C1 segment of cervical spinal cord (tissue), 14 donors: ENCODE data around the gene SSX3.
"Not testable (repeated sequence)": the region's sequence is repeated elsewhere in the genome, so short reads cannot be mapped to it uniquely, and the experiment has no call there.

ENCODE experiments used
- DNase-seq, 14 donors: peaks; one replicate each; lab custom pipeline; 2025; lab: John Stamatoyannopoulos, UW

The SSX3 gene, protein sequence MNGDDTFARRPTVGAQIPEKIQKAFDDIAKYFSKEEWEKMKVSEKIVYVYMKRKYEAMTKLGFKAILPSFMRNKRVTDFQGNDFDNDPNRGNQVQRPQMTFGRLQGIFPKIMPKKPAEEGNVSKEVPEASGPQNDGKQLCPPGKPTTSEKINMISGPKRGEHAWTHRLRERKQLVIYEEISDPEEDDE

DNA sequence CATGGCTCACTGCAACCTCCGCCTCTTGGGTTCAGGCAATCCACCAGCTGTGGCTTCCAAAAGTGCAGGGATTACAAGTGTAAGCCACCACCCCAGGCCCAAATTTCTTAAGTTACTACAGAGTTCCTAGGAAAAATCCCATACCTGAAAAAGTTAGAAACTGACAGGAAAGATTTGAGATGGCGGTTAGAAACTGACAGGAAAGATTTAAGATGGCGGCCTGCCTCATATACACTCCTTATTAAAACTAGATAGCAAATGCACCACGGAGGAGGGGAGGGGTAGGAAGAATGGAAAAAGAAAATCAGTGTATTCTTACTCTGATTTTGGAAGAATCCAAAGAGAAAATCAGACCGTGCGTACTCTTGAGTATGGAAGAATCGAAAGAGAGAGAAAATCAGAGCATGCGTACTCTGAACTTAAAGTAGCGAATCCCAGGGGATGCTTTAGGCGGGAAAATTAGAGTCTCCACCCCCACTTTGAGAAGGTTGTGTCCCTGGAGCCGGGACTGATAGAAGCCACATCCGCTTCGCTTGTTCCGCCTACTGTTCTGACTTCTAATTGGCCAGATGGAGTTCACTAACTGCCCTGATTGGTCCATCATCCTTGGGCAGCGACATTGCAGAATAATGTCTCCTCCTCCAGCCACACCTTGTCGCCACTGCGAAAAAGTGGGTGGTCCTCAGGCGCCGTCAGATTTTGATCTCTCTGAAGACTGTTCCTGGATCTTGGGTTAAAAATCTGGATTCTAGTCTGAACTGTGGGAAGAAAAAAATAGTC lies at the start of gene SSX3:
SSX3 (minus strand) TSS at position 389 of the 780 bp plus-strand sequence. CDS start 1,454 bp downstream, outside the sequence.
- DNase-seq: not testable (repeated sequence)

DNA sequence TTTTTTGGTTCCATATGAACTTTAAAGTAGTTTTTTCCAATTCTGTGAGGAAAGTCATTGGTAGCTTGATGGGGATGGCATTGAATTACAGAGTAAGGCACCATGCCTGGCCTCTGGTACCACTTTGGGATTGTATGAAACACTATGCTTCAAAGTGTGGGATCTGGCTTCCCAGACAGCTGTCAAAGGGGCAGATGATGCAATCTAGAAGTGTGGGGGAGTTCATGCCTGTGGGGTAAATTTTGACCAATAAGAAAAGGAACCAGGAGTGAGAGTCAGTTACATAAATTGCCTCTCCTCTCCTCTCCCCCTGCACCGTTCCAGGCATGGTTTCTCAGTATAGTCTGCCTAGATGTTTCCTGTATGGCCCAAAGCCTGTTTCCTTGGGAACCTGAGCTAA lies 41.3 kb upstream of the SSX3 start:
- DNase-seq: not testable (repeated sequence)

DNA sequence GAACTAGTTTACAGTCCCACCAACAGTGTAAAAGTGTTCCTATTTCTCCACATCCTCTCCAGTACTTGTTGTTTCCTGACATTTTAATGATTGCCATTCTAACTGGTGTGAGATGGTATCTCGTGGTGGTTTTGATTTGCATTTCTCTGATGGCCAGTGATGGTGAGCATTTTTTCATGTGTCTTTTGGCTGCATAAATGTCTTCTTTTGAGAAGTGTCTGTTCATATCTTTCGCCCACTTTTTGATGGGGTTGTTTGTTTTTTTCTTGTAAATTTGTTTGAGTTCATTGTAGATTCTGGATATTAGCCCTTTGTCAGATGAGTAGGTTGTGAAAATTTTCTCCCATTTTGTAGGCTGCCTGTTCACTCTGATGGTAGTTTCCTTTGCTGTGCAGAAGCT lies 40.4 kb upstream of the SSX3 start:
- not testable (repeated sequence) for DNase-seq

DNA sequence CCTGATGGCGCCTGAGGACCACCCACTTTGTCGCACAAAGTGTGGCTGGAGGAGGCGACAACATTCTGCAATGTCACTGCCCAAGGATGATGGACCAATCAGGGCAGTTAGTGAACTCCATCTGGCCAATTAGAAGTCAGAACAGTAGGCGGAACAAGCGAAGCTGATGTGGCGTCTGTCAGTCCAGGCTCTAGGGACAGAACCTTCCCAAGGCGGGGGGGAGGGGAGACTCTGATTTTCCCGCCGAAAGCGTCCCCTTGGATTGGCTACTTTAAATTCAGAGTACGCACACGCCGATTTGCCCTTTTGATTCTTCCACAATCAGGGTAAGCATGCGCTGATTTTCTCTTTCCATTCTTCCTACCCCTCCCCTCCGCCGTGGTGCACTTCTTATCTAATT lies 26.7 kb upstream of the SSX3 start, which contains the start of gene SSX4:
SSX4 (plus strand) TSS at position 301 of the 400 bp plus-strand sequence. CDS start 515 bp downstream, outside the sequence.
- not testable (repeated sequence) for DNase-seq

DNA sequence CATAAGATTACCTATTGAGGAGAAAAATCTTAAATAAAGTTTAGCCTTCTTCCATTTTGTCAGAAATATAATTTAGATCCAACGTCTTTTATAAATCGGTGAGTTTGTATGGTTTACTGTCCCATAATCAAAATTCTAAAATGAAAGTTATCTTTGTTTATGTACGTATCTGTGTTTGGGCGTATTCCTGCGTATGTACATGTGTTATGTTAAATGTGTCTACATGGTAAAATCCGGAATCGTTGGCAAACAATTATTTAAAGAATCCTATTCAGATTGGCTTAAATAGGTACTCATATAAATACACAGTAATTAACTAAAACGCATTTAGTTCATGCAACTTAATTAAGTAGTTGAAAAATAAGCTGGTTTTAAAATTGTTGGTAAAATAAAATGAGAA lies 13.9 kb upstream of the SSX3 start:
- not testable (repeated sequence) for DNase-seq

DNA sequence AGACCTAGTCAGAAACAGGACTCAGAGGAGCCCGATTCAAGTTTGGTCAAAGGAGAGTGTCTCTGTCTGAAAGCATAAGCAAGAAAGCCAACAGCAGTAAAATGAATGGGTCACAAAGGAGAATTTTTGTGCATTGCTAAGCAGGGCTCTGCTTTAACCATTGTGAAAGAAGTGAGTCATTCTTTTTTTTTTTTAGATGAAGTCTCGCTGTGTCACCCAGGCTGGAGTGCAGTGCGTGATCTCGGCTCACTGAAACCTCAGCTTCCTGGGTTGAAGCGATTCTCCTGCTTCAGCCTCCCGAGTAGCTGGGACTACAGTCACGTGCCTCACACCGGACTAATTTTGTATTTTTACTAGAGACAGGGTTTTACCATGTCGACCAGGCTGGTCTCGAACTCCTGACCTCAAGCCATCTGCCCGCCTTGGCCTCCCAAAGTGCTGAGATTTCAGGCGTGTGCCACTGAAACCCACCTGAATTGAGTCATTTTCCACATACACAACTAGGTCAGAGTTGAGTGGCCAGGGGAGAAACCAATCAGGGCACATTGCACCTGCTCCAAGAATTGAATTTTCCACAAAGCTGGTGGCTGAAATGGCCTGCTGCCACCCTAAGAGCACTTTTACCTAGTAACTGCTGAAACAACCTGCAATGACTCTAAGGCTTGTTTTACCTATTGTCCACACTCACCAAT lies 11.4 kb upstream of the SSX3 start:
- DNase-seq: not testable (repeated sequence)

DNA sequence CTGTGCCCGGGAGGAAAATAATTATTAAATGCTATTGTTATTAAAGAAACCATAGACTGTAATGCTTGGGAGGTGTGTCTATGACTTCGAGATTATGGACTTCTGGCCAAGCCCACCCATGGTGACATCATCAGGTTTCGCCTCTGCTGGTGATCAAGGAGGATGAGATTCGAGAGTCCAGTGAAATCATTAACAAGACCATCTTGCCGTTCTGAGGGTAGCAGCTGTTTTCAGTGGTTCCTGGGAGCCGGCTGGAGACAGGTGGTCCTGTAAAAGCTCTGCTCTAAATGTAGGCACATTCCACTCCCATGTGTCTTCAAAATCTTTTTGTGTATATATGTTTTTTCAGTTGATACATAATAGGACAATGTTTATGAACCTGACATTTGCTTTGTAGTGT lies 2.8 kb upstream of the SSX3 start:
- not testable (repeated sequence) for DNase-seq

DNA sequence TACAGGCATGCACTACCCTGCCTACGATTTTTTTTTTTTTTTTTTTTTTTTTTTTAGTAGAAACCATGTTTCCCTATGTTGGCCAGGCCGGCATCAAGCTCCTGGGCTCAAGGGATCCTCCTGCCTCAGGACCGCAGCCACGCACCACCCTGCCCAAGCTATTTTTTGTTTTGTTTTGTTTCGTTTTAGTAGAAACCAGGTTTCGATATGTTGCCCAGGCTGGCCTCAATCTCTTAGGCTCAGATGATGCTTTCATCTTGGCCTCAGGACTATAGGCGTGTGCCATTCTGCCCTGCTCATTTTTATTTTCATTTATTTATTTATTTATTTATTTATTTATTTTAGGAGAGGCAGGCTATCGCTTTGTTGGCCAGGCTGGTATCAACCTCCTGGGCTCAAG lies 1.2 kb upstream of the SSX3 start:
- no peak for DNase-seq

DNA sequence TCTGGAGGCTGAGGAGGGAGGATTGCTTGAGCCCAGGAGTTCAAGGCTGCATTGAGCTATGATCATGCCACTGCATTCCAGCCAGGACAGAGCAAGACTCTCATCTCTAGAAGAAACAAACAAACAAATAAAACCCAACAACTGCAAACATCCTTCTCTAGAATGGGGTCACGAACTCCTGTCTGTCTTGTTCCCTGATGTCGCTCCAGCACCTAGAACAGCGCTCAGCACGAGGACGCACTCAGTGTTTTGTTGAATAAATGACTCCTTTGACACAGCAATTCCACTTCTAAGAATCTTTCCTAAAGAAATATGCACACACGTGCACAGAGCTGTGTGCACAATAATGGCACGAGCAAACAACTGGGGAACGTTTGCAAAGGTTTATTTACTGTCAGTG lies 10.4 kb downstream of the SSX3 start:
- not testable (repeated sequence) for DNase-seq

DNA sequence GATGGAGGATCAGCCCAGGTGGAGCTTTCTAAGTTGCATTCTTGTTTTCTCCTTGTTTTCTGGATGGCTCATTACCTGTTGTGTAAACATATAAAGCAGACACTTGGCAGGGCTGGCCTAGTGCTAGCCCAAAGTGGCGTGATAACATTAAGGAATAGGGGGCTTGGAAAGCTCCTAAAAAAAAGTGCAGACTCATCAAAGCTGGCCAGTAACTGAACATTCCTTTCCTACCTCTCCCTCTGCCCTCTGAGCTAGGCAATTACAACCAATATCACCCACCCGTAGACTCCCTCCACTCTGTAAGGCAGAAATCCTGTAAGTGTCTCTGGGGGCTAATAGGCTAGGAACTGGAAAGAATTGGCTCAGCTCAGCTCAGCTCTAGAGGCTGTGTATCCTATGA lies 42.5 kb downstream of the SSX3 start:
- DNase-seq: not testable (repeated sequence)

DNA sequence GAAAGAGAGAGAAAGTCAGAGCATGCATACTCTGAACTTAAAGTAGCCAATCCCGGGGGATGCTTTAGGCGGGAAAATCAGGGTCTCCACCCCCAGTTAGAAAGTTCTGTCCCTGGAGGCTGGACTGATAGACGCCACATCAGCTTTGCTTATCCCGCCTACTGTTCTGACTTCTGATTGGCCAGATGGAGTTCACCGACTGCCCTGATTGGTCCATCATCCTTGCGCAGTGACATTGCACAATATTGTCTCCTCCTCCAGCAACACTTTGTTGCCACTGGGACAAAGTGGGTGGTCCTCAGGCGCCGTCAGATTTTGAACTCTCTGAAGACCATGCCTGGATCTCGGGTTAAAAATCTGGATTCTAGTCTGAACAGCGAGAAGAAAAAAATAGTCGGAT lies 50.3 kb downstream of the SSX3 start:
- no peak for DNase-seq
